ENCODE data around the gene WFDC13.
"Not testable (repeated sequence)": the region's sequence is repeated elsewhere in the genome, so short reads cannot be mapped to it uniquely, and the experiment has no call there.

The WFDC13 gene, protein sequence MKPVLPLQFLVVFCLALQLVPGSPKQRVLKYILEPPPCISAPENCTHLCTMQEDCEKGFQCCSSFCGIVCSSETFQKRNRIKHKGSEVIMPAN

DNA sequence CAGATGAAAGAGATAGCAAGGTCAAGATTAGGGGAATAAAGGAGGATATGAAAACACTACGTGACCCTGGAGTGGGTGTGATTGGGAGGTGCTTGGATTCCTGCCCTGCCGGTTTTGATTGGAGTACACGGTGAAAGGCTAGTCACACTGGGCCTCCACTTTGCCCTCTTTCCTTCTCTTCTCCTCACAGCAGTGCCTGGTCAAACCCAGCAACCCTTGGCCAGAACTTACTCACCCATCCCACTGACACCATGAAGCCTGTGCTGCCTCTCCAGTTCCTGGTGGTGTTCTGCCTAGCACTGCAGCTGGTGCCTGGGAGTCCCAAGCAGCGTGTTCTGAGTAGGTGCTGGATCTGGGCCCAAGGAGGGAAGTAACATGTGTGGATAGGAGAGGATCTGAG is at the start of gene WFDC13:
WFDC13 (plus strand) TSS at position 166 of the 400 bp plus-strand sequence; CDS start at position 252, 86 bp downstream.
- DNase-seq (ENCODE audit: insufficient read length, low spot score) (no peak), FAIRE-seq (no peak)
- TF ChIP-seq POLR2A (IDR thresholded peaks at IDR 0.05; ENCODE audit: low read depth, low read length): no peak

DNA sequence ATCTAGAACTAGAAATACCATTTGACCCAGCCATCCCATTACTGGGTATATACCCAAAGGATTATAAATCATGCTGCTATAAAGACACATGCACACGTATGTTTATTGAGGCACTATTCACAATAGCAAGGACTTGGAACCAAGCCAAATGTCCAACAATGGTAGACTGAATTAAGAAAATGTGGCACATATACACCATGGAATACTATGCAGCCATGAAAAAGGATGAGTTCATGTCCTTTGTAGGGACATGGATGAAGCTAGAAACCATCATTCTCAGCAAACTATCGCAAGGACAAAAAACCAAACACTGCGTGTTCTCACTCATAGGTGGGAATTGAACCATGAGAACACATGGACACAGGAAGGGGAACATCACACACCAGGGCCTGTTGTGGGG is 44.8 kb upstream of the WFDC13 start:
- DNase-seq (ENCODE audit: insufficient read length, low spot score); FAIRE-seq: not testable (repeated sequence)

DNA sequence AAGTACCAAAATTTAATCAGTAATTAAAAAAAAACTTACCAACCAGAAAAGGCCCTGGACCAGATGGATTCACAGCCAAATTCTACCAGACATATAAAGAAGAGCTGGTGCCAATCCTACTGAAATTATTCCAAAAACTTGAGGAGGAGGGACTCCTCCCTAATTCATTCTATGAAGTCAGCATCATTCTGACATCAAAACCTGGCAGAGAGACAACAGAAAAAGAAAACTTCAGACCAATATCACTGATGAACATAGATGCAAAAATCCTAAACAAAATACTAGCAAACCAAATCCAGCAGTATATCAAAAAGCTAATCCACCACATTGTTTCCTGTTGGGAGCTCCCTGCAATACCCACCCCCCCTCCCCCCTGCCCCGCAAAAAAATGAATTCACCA is 31.7 kb upstream of the WFDC13 start, which contains the start of gene WFDC11:
WFDC11 (minus strand) TSS at position 101 of the 400 bp plus-strand sequence. CDS start 19,639 bp downstream, outside the sequence.
- FAIRE-seq (no peak), DNase-seq (ENCODE audit: insufficient read length, low spot score) (no peak)
- no peak for TF ChIP-seq POLR2A (IDR thresholded peaks at IDR 0.05; ENCODE audit: low read depth, low read length)

DNA sequence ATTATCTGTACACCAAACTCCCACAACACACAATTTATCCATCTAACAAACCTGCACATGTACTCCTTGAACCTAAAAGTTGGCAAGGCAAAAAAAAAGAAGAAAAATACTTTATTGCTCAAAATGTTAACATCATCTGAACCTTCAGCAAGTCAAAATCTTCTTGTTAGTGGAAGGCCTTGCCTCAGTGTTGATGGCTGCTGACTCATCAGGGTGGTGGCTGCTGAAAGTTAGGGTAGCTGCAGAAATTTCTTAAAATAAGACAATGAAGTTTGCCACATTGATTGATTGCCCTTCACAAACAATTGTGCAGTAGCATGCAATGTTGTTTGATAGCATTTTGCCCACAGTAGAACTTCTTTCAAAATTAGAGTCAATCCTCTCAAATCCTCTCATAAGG is 29.1 kb upstream of the WFDC13 start:
- no peak for DNase-seq (ENCODE audit: insufficient read length, low spot score)
- TF ChIP-seq POLR2A (IDR thresholded peaks at IDR 0.05; ENCODE audit: low read depth, low read length): no peak
- no peak for FAIRE-seq

DNA sequence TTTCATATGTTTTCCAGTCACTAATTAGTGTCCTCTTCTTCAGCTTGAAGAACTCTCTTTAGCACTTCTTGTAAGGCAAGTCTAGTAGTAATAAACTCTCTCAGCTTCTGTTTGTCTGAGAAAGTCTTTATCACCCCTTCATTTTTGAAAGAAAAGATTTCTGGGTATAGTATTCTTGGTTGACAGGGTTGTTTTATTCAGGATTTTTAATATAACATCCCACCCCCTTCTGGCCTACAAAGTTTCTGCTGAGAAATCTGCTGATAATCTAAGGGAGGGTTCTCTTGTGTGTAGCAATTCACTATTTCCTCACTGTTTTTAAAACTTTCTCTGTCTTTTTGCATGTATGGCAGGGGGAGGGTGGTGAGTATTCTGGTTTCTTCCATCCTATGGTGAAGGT is 22.2 kb upstream of the WFDC13 start:
- FAIRE-seq (no peak), DNase-seq (ENCODE audit: insufficient read length, low spot score) (no peak)
- no peak for TF ChIP-seq POLR2A (IDR thresholded peaks at IDR 0.05; ENCODE audit: low read depth, low read length)

DNA sequence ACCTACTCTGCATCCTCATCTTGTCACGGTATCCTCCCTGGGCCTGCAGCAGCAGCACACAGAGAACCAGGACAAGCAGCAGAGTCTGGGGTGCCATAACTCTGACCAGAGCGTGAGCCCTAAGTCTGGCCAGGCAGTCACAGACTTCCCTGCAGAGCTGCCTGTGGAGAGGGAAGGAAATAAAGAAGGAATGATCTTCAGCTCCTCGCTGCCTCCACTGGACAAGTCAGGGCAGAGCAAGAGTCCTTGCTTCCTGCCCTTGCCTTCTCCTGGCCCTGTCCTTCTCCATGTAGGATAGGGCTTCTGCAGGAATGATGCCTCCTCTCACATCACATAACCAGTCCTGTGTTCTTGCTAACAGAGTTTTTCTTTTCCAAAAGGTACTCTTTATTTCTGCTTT is 15.9 kb upstream of the WFDC13 start:
- no peak for TF ChIP-seq POLR2A (IDR thresholded peaks at IDR 0.05; ENCODE audit: low read depth, low read length)
- FAIRE-seq: no peak
- no peak for DNase-seq (ENCODE audit: insufficient read length, low spot score)

DNA sequence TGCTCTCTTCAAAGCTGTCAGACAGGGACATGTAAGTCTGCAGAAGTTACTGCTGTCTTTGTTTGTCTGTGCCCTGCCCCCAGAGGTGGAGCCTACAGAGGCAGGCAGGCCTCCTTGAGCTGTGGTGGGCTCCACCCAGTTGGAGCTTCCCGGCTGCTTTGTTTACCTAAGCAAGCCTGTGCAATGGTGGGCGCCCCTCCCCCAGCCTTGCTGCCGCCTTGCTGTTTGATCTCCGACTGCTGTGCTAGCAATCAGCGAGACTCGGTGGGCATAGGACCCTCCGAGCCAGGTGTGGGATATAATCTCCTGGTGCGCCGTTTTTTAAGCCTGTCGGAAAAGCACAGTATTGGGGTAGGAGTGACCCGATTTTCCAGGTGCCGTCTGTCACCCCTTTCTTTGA is 8.5 kb upstream of the WFDC13 start:
- DNase-seq (ENCODE audit: insufficient read length, low spot score); FAIRE-seq: not testable (repeated sequence)

DNA sequence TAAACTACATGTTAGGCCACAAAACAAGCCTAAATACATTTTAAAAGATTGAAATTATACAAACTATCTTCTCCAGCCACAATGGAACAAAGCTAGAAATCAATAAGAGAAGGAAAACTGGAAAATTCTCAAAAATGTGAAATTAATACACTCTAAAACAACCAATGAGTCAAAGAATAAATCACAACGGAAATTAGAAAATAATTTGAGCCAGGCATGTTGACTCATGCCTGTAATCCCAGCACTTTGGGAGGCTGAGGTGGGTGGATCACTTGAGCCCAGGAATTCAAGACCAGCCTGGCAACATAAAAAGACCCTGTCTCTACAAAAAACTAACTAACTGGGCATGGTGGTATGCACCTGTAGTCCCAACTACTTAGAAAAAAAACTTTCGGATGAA is 6.3 kb upstream of the WFDC13 start:
- no peak for FAIRE-seq

DNA sequence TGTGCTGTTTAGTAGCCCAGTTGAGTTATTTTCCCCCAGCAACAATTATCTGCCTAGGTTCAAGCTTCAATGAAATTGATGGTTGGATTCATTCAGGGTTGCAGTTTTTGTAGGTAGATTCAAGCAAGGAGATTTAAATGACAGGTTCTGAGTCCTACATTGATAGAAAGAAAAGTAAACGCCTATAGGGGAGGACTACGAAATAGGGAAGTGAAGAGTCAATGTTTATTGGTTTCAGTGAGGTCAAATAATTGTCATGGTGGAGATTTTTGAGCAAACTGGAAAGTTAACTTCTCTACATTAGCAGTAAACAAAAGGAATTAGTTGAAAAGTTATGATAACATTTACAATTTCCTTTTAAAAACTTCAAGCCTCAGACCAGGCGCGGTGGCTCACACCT is 734 bp upstream of the WFDC13 start:
- no peak for TF ChIP-seq POLR2A (IDR thresholded peaks at IDR 0.05; ENCODE audit: low read depth, low read length)
- no peak for DNase-seq (ENCODE audit: insufficient read length, low spot score)
- FAIRE-seq: no peak

More for the DNA sequence above, 6.3 kb upstream of the WFDC13 start:
- DNase-seq (ENCODE audit: insufficient read length, low spot score): no peak
- TF ChIP-seq POLR2A (IDR thresholded peaks at IDR 0.05; ENCODE audit: low read depth, low read length): no peak

DNA sequence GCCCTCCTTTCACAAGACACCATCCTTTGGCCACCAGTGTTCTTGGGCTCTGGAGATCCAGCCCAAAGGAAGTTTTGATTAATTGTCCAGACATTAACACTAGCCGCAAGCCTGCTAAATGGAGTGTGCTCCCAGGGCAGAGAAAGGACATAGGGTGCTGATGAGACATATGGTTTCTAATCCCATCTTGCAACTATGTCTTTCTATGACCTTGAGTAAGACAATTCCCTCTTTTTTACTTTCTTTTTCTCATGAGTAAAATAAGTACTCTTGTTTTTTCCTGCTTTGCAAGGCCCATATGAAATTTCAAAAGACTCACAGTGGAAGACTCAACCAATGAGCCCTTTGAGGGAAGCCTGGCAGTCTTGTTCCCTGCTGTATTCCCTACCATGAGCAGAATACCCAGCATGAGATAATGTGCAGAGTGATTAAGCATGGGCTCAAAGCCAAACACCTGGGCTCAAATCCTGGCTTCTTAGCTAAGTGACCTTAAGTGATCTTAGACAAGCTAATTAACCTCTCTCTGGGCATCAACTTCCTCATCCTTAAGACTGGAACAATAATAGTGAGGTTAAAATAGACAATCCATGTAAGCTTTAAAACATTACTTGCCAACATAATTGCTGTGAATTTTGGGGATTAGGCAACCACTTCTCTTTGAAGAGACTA is 3.3 kb downstream of the WFDC13 start, which contains the start of gene WFDC10B:
WFDC10B (minus strand) TSS at position 51 of the 669 bp plus-strand sequence. CDS start 19,027 bp downstream, outside the sequence.
- no peak for DNase-seq (ENCODE audit: insufficient read length, low spot score)
- FAIRE-seq: no peak
- TF ChIP-seq POLR2A (IDR thresholded peaks at IDR 0.05; ENCODE audit: low read depth, low read length): no peak

DNA sequence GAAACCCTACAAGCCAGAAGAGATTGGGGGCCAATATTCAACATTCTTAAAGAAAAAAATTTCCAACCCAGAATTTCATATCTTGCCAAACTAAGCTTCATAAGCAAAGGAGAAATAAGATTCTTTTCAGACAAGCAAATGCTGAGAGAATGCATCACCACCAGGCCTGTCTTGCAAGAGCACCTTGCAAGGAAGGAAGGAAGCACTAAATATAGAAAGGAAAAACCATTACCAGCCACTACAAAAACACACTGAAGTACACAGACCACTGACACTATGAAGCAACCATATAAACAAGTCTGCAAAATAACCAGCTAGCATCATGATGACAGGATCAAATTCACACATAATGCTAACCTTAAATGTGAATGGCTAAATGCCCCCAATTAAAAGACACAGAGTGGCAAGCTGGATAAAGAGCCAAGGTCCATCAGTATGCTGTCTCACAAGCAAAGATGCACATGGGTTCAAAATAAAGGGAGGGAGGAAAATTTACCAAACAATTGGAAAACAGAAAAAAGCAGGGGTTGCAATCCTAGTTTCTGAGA is 14.4 kb downstream of the WFDC13 start:
- not testable (repeated sequence) for DNase-seq (ENCODE audit: insufficient read length, low spot score); FAIRE-seq

DNA sequence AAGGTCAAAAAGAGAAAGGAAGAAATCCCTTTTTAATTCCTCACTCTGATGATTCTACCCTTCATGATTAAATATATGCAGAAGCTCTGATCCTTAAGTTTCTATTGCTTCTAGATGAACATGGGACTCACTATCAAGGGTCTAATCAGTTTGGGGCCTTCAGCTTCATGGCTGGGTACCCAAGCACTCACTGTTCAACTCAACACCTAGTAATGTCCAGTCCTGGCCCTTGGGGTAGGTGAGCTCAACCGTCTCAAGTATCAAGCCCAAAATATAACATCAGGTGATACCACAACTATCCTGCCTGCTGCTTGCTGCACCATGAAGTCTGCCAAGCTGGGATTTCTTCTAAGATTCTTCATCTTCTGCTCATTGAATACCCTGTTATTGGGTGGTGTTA is 20.2 kb downstream of the WFDC13 start, which contains the start of gene SPINT4:
SPINT4 (plus strand) TSS at position 301 of the 400 bp plus-strand sequence; CDS start at position 322, 21 bp downstream.
- FAIRE-seq (no peak), DNase-seq (ENCODE audit: insufficient read length, low spot score) (no peak)
- TF ChIP-seq POLR2A (IDR thresholded peaks at IDR 0.05; ENCODE audit: low read depth, low read length): no peak

DNA sequence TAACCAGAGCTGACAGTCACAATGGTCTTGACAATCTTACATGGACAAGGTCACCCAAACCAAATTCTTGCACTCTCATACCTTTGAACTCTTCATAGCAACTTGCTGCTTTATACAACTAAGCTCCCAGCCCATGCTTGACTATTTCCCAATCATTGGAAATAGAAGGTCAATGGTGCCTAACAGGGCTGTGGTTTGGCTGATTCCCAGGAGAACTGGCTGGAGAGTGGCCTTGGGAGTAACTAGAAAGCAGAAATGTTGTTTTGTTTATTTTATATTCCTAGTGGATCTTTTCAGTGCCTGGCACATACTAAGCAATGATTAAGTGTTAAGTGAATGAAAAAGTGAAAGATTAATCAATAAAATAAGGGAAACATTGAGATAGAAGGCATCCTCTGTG is 23.3 kb downstream of the WFDC13 start:
- FAIRE-seq (no peak), DNase-seq (ENCODE audit: insufficient read length, low spot score) (no peak)
- TF ChIP-seq POLR2A (IDR thresholded peaks at IDR 0.05; ENCODE audit: low read depth, low read length): no peak

DNA sequence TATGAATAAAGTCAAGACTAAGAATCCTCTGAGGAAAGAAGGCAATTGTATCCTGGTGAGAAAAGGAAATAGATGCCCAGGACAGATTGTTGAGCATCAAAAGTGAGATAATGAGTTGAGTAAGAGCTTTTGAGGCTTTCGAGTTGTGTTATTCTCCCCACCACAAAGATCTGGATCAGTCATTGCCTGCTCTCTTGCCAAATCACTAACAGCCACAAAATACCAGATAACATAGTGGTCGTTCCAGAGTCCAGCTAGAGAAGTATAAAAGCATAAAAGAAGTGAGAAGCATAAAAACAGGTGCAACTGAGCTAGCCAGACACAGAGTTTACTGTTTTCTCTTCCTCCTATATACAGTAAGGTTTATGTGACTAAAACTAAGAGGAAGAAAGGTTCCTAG is 25.2 kb downstream of the WFDC13 start:
- FAIRE-seq (no peak), DNase-seq (ENCODE audit: insufficient read length, low spot score) (no peak)
- no peak for TF ChIP-seq POLR2A (IDR thresholded peaks at IDR 0.05; ENCODE audit: low read depth, low read length)

DNA sequence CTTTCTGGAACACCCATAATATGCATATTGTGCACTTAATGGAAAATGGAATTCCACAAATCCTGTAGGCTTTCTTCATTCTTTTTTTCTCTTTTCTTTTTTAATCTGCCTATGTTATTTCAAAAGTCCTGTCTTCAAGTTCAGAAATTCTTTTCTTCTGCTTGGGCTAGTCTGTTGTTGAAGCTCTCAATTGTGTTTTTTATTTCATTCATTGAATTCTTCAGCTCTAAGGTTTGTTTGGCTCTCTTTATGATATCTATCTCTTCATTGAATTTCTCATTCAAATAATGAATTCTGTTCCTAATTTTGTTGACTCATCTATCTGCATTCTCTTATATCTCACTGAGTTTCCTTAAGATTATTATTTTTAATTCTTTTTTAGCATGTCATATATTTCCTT is 30.4 kb downstream of the WFDC13 start:
- no peak for FAIRE-seq
- no peak for TF ChIP-seq POLR2A (IDR thresholded peaks at IDR 0.05; ENCODE audit: low read depth, low read length)

More for the DNA sequence above, 30.4 kb downstream of the WFDC13 start:
- DNase-seq (ENCODE audit: insufficient read length, low spot score): no peak
